Measurements from ENCODE around the gene C20orf144.

Gene C20orf144

GRCh38 chr20:33649201-33649681 lies 12.9 kb upstream of the C20orf144 start:
- peak; percentile 90 for DNase-seq (ENCODE audit: low spot score)

GRCh38 chr20:33650111-33650752 lies 11.9 kb upstream of the C20orf144 start:
- no peak for DNase-seq (ENCODE audit: low spot score)

GRCh38 chr20:33650753-33651561 lies 11.2 kb upstream of the C20orf144 start:
- peak; percentile 30 for DNase-seq (ENCODE audit: low spot score)

GRCh38 chr20:33651562-33652048 lies 10.5 kb upstream of the C20orf144 start:
- DNase-seq (ENCODE audit: low spot score), result no peak

GRCh38 chr20:33653218-33653899 lies 8.8 kb upstream of the C20orf144 start:
- DNase-seq (ENCODE audit: low spot score), result peak; percentile 88

GRCh38 chr20:33653900-33654596 lies 8.1 kb upstream of the C20orf144 start:
- DNase-seq (ENCODE audit: low spot score), result peak; percentile 37

GRCh38 chr20:33654680-33655161 lies 7.4 kb upstream of the C20orf144 start:
- DNase-seq (ENCODE audit: low spot score), result peak; percentile 25

GRCh38 chr20:33655164-33655563 lies 7.0 kb upstream of the C20orf144 start:
- no peak for DNase-seq (ENCODE audit: low spot score)

- no peak for DNase-seq (ENCODE audit: low spot score)
Measured at GRCh38 chr20:33656010-33656782, 5.9 kb upstream of the C20orf144 start.

- DNase-seq (ENCODE audit: low spot score), result no peak
Measured at GRCh38 chr20:33656783-33657703, 5.1 kb upstream of the C20orf144 start.

- no peak for DNase-seq (ENCODE audit: low spot score)
Measured at GRCh38 chr20:33657704-33658095, 4.4 kb upstream of the C20orf144 start.

- no peak for DNase-seq (ENCODE audit: low spot score)
Measured at GRCh38 chr20:33658510-33658909, 3.6 kb upstream of the C20orf144 start.

- DNase-seq (ENCODE audit: low spot score), result no peak
Measured at GRCh38 chr20:33658929-33659328, 3.2 kb upstream of the C20orf144 start.

- no peak for DNase-seq (ENCODE audit: low spot score)
Measured at GRCh38 chr20:33659341-33660034, 2.6 kb upstream of the C20orf144 start.

- no peak for DNase-seq (ENCODE audit: low spot score)
Measured at GRCh38 chr20:33660035-33660684, 2.0 kb upstream of the C20orf144 start.

GRCh38 chr20:33660685-33661058 lies 1.5 kb upstream of the C20orf144 start:
- DNase-seq (ENCODE audit: low spot score), result no peak

- peak; percentile 83 for DNase-seq (ENCODE audit: low spot score)
Measured at GRCh38 chr20:33663161-33664084, 1.3 kb downstream of the C20orf144 start.

Data from SK-N-DZ (cell line).